ENCODE measurements around the gene GCNT4. TPM values are rescaled to one million over a fixed set of nuclear protein-coding genes. Genes with fewer than 3 reads are reported as not detected.

Gene GCNT4
- total RNA-seq, 1 donor from 2014 or later: 0.67 TPM

DNA sequence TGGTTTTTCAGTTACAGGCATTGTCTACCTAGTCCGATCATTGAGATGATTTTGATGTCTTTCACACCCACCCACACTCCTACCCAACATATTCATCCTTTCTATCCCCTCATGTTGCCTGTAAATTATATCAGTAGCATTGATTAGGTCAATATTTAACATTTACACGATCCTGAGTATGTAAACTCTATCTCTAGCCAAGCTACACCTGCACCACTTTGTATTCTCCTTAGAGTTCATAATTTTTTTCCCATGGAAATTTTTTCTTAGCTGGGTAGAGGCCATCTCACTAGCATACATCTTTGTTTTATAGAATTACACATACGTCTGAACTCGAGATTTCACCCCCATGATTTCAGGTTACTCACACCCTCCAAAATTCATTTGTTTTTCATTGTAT, 30.6 kb downstream of the GCNT4 start:
- Mint-ChIP-seq H3K27me3 (ENCODE audit: insufficient read depth) (no peaks in the 10 kb centered on the region), H3K9me3 (no peaks in the 10 kb centered on the region), H3K27ac (no peak overlapping the region), H3K4me3 (no peak overlapping the region), H3K36me3 (ENCODE audit: low read depth) (no peaks in the 10 kb centered on the region), H3K4me1 (ENCODE audit: low read depth) (peaks cover 19% of the 10 kb centered on the region)
- no peak for DNase-seq (ENCODE audit: low spot score)
- intact Hi-C loops (cut with micrococcal nuclease): no loop called here

DNA sequence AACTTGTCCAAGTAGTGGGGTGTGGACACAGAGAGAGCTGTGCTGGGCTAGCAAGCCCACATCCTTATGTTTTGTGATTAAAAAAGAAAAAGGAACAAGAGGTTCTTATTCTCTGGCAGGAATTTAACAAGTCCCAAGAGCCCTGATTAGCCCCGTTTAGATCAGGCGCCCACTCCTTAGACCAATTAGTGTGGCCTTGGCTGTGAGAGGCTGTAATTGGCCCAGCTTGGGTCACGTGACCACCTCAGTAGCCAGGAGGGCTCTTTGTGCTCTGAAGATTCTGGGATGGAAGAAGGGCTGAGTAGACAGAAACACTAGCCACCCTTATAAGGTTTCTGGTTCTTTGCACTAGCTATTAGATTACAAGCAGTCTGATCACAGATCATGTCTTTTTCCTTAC, 31.1 kb downstream of the GCNT4 start:
- H3K4me1 Mint-ChIP-seq (ENCODE audit: low read depth): peaks cover 19% of the 10 kb centered on the region
- no peak overlapping the region for H3K4me3 Mint-ChIP-seq
- intact Hi-C loops (cut with micrococcal nuclease): no loop called here
- no peaks in the 10 kb centered on the region for H3K27me3 Mint-ChIP-seq (ENCODE audit: insufficient read depth)
- H3K9me3 Mint-ChIP-seq: no peaks in the 10 kb centered on the region
- no peak overlapping the region for H3K27ac Mint-ChIP-seq
- no peak for DNase-seq (ENCODE audit: low spot score)
- no peaks in the 10 kb centered on the region for H3K36me3 Mint-ChIP-seq (ENCODE audit: low read depth)

DNA sequence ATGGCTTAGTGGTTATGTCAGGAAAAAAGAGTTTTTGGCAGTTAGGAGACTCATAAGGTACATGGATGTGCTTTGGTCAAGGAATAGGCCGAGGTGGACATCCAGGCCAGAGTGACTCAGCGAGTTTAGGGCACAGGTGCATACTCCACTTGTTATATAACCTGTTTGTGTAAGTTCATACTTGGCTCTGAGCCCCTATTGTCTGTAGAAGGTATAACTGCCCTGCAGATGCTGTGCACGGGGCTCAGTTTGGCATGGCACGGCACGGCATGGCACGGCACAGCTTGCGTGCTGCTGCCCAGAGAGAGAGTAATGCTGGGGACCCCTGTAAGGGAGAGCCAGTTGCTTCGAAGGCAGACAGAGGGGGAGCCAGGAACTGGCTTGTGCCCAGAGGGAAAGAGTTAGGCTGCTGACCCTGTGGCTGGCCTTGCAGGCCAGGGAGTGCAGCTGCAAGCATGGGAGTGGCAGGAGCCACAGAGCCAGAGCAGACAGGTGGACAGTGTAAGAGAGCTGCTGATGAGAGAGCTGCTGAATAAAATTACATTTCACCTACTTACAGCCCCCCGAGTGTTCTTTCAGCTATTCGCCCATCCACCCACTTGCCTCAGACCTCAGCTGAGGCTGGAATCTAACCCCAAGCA, 32.2 kb downstream of the GCNT4 start:
- Mint-ChIP-seq H3K27ac (no peak overlapping the region), H3K9me3 (no peaks in the 10 kb centered on the region), H3K4me3 (no peak overlapping the region), H3K27me3 (ENCODE audit: insufficient read depth) (no peaks in the 10 kb centered on the region), H3K4me1 (ENCODE audit: low read depth) (peaks cover 19% of the 10 kb centered on the region), H3K36me3 (ENCODE audit: low read depth) (no peaks in the 10 kb centered on the region)
- intact Hi-C loops (cut with micrococcal nuclease): no loop called here
- DNase-seq (ENCODE audit: low spot score): no peak

DNA sequence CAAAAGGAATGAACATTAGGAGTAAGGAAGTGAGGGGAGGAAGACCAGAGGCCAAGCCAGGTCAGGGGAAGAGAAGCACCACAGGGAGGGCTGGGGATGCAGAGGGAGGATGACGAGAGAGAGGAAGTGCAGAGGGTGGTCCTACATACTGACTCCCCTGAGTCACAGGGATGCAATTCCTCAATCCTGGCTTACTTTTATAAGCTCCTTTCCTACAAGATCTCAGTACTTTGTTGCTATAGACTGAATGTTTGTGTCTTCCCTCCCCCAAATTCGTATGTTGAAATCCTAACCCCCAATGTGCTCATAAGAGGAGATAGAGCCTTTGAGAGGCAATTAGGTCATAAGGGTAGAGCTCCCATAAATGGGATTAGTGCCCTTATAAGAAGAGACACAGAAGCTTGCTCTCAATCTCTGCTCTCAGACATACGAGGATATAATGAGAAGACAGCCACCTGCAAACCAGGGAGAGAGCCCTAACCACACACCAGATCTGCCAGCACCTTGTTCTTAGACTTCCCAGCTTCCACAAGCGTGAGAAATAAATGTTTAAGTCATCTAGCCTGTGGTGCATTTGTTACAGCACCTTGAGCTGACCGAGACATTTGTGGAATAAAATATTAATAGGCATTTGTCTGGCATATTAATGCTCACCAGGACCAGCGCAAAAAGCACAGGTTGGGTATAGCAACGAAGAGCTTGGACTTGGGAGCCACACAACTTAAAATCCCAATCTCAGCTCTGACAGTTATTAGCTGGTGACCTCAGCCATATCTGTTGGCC, 33.4 kb downstream of the GCNT4 start:
- Mint-ChIP-seq H3K9me3 (no peaks in the 10 kb centered on the region), H3K4me3 (no peak overlapping the region), H3K27me3 (ENCODE audit: insufficient read depth) (no peaks in the 10 kb centered on the region), H3K36me3 (ENCODE audit: low read depth) (no peaks in the 10 kb centered on the region), H3K4me1 (ENCODE audit: low read depth) (peaks cover 14% of the 10 kb centered on the region), H3K27ac (no peak overlapping the region)
- intact Hi-C loops (cut with micrococcal nuclease): no loop called here
- no peak for DNase-seq (ENCODE audit: low spot score)

DNA sequence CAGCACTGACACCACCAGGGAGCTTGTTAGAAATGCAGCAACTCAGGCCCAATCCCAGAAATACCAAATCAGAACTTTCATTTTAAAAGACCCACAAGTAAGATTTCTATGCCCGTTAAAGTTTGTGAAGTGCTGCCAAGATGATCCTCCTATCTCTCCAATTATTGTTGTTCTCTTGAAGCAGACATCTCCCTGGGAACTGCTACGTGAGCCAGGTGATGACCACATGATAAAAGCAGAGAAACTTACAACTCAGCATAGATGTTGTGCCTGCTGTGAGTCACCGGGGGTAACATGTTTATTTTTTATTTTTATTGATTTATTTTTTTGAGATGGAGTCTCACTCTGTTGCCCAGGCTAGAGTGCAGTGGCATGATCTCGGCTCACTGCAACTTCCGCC, 34.4 kb downstream of the GCNT4 start:
- Mint-ChIP-seq H3K27ac (no peak overlapping the region), H3K4me1 (ENCODE audit: low read depth) (peaks cover 3% of the 10 kb centered on the region), H3K9me3 (no peaks in the 10 kb centered on the region), H3K4me3 (no peak overlapping the region), H3K27me3 (ENCODE audit: insufficient read depth) (no peaks in the 10 kb centered on the region), H3K36me3 (ENCODE audit: low read depth) (no peaks in the 10 kb centered on the region)
- DNase-seq (ENCODE audit: low spot score): no peak
- intact Hi-C loops (cut with micrococcal nuclease): no loop called here

DNA sequence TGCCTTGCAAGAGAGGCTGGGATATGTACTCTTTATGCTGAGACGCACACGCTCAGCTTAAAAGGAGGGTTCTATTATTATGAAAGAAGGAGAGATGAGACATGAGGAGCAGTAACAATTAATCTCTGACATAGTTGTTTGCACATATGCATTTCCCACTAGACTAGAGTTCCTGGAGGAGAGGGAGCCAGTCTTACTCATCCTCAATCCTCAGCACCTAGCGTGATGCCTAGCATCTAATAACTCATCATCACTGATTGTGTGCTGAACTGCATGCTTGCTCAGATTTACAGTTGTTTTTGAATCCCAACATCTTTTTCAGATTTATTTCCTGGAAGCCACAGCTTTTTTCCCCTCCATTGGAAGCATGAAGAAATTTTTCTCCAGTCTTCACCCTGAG, 35.5 kb downstream of the GCNT4 start:
- Mint-ChIP-seq H3K36me3 (ENCODE audit: low read depth) (peaks cover under 1% of the 10 kb centered on the region), H3K4me3 (no peak overlapping the region), H3K27me3 (ENCODE audit: insufficient read depth) (no peaks in the 10 kb centered on the region), H3K4me1 (ENCODE audit: low read depth) (no peaks in the 10 kb centered on the region), H3K9me3 (no peaks in the 10 kb centered on the region), H3K27ac (no peak overlapping the region)
- no peak for DNase-seq (ENCODE audit: low spot score)
- intact Hi-C loops (cut with micrococcal nuclease): no loop called here

DNA sequence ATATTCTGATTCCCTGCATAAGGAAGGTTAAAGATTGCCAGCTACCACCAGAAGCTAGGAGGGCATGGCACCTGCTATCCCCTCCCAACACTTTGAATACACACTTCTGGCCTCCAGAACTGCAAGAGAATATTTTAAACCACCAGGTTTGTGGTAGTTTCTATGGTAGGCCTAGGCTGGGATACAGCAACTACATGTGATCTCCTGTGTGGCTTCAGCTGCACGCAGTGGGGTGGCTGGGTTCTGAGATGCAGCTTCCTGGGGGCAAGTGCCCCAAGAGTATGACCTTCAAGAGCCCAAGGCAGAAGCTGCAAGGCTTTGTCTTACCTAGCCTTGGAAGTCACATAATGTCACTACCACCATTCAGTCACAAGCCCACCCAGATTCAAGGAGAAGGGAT, 39.6 kb downstream of the GCNT4 start:
- no peak for DNase-seq (ENCODE audit: low spot score)
- intact Hi-C loops (cut with micrococcal nuclease): no loop called here
- Mint-ChIP-seq H3K27me3 (ENCODE audit: insufficient read depth) (no peaks in the 10 kb centered on the region), H3K4me1 (ENCODE audit: low read depth) (no peaks in the 10 kb centered on the region), H3K9me3 (peaks cover 4% of the 10 kb centered on the region), H3K36me3 (ENCODE audit: low read depth) (peaks cover 2% of the 10 kb centered on the region), H3K4me3 (no peak overlapping the region), H3K27ac (no peak overlapping the region)

DNA sequence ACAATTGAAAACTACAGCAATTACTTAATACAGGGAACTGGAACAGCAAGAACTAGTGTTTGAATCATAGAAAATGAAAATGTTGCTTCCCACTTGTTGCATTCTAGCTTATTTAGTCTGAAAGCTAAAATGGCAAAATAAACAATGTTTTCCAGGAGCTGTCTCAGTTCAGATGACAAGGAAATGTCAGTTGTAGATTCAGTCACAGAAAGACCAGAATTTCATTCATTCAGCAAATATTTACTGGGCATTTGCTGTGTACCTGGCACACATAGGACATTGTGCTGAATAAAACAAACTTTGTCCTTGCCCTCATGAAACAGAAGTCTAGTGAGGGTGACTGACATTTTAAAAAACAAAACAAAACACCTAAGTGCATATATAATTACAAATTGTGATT, 41.5 kb downstream of the GCNT4 start:
- Mint-ChIP-seq H3K27me3 (ENCODE audit: insufficient read depth) (no peaks in the 10 kb centered on the region), H3K36me3 (ENCODE audit: low read depth) (peaks cover 2% of the 10 kb centered on the region)
- intact Hi-C loops (cut with micrococcal nuclease): no loop called here

DNA sequence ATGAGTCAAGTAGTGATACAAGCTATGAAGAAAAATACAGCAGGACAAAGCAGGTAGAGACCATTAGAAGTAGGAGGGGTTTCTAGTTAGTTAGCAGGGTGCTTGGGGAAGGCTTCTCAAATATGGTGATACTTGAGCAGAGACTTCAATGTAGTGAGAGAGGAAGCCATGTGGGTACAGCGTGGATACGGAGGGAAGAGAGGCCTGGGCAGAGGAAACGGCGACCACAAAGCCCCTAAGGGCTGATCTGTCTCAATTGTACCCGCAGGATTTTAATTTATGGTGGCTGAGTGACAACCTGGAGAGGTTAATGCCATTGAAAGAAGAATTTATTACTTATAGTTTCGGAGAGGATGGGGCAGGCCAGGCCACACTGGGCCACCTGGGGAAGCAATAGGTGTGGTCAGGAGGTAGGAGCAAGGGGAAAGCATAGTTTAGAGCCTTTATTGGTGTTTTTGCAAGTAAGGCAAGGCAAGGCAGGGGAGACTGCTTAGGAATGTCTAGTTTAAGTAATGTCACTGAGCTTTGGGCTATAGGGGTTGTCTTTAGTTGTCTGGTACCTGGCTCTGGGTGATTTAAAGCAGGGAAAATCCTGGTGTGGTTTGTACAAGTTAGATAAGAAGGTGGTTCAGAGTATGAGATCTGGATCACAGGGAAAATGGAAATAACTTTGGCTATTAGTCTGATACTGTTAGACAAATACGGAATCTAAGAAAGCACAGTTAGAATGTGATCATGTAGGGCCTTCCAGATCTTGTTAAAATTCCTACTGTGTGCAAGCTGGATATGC, 42.6 kb downstream of the GCNT4 start:
- no peaks in the 10 kb centered on the region for H3K27me3 Mint-ChIP-seq (ENCODE audit: insufficient read depth)
- no peak for DNase-seq (ENCODE audit: low spot score)
- no peak overlapping the region for H3K4me3 Mint-ChIP-seq
- no peak overlapping the region for H3K27ac Mint-ChIP-seq
- no peaks in the 10 kb centered on the region for H3K4me1 Mint-ChIP-seq (ENCODE audit: low read depth)
- H3K36me3 Mint-ChIP-seq (ENCODE audit: low read depth): peaks cover 2% of the 10 kb centered on the region
- intact Hi-C loops (cut with micrococcal nuclease): no loop called here
- peaks cover 22% of the 10 kb centered on the region for H3K9me3 Mint-ChIP-seq

More for the DNA sequence above, 41.5 kb downstream of the GCNT4 start:
- DNase-seq (ENCODE audit: low spot score): no peak
- Mint-ChIP-seq H3K27ac (no peak overlapping the region), H3K4me1 (ENCODE audit: low read depth) (no peaks in the 10 kb centered on the region), H3K9me3 (peaks cover 15% of the 10 kb centered on the region), H3K4me3 (no peak overlapping the region)

DNA sequence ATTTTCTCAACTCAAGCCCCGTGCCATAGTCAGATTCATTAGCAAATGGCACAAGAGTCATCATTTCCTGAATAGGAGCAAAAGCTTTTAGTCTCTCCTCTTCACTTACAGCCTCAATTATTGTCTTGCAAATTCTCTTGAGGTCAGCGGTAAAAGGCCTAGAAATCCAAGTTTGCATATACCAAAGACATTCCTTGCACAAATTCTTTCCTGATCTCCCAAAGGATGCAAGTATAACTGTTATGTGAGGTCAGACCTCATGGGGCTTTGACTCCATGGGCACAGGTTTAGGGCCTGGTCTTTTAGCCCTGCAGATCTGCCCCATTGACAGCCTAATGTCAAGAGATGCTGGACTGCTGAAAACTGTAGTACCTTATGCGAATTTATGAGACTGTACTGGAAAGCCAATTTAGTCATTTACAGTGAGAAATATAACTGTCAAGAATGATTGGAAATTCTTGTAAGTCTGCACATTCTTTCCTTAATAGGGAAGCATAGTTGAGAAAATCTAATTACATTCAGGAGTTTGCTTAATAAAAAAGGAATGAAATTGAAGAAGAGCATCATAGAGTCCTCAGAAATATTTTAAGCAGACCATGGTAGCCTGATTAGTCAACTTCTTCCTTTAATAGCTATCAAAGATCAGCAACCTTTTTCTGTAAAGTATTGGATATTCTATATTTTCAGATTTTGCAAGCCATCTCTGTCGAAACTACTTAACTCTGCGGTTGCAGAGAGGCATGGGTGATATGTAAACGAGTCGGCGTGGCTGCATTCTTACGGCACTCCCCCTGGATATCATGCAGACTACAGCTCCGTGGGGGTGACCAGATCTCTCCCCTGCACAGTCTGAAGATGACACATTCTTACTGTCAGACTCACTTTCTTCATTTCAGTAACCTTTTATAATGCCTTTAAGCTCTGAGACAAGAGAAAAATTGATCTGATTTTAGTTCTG, 45.2 kb downstream of the GCNT4 start:
- Mint-ChIP-seq H3K9me3 (peaks cover 35% of the 10 kb centered on the region), H3K36me3 (ENCODE audit: low read depth) (peaks cover 2% of the 10 kb centered on the region), H3K4me1 (ENCODE audit: low read depth) (no peaks in the 10 kb centered on the region), H3K27me3 (ENCODE audit: insufficient read depth) (peaks cover 2% of the 10 kb centered on the region), H3K4me3 (no peak overlapping the region), H3K27ac (no peak overlapping the region)
- intact Hi-C loops (cut with micrococcal nuclease): no loop called here
- no peak for DNase-seq (ENCODE audit: low spot score)

DNA sequence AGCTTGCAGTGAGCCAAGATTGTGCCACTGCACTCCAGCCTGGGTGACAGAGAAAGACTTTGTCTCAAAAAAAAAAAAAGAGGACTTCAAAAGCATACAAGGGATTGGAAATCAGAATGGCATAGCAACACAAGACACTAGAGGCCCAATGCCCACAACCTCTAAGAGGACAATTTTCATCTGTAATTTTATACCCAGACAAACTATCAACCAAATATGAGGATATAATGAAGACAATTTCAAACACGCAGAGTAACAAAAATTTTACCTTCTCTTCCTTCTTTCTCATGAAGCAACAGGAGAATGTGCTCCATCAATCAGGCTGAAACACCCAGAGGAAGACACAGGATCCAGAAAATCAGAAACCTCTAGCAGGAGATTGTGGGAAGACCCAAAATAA, 46.8 kb downstream of the GCNT4 start:
- DNase-seq (ENCODE audit: low spot score): no peak
- Mint-ChIP-seq H3K4me3 (no peak overlapping the region), H3K9me3 (peaks cover 39% of the 10 kb centered on the region), H3K4me1 (ENCODE audit: low read depth) (no peaks in the 10 kb centered on the region), H3K27ac (no peak overlapping the region), H3K36me3 (ENCODE audit: low read depth) (no peaks in the 10 kb centered on the region), H3K27me3 (ENCODE audit: insufficient read depth) (peaks cover 2% of the 10 kb centered on the region)
- intact Hi-C loops (cut with micrococcal nuclease): no loop called here

Data from activated T-helper 1 cell treated with anti-CD3 and anti-CD28 coated beads, Interleukin-12 subunit alpha, Interleukin-12 subunit beta, Interleukin-2, Interleukin-4 antibody, amounts not matched to agents 30 ng/mL and 10 ng/mL and 1 ng/mL, durations not matched to agents 14 hours and 24 hours and 36 hours (primary cell).